K562 (cell line): Measurements from ENCODE around the gene TXNRD2. TPM values are rescaled to one million over a fixed set of nuclear protein-coding genes. Genes with fewer than 3 reads are reported as not detected.

Experiments used
- ATF7 ChIP-seq: fragments of 450-650 bp; IDR thresholded peaks from 2 replicates; pipeline ENCODE4 v1.7.1; 2014; ENCODE audit warnings: mild to moderate bottlenecking, moderate library complexity
- CBX8 ChIP-seq: fragments of 200-600 bp; sonication (generic); IDR thresholded peaks from 2 replicates; pipeline ENCODE4 v1.6.1; 2012; ENCODE audit warnings: borderline replicate concordance, mixed run types, low read depth, mild to moderate bottlenecking, moderate library complexity, mixed read lengths, low read length, control low read depth, inconsistent platforms; ENCODE audit not compliant: poor library complexity, severe bottlenecking; ENCODE audit errors: extremely low read depth
- ESRRA ChIP-seq: fragments of 450-650 bp; IDR thresholded peaks from 2 replicates; pipeline ENCODE4 v1.6.1; 2014; ENCODE audit warnings: low read depth, mild to moderate bottlenecking, moderate library complexity, borderline replicate concordance
- ESRRB ChIP-seq: fragments of 250-450 bp; sonication (Bioruptor Pico); IDR thresholded peaks from 2 replicates; pipeline ENCODE4 v1.5.0; 2020; ENCODE audit warnings: mild to moderate bottlenecking, moderate library complexity, borderline replicate concordance
- HBP1 ChIP-seq: fragments of 450-650 bp; formaldehyde crosslinking; IDR thresholded peaks from 2 replicates; pipeline ENCODE4 v1.4.0; 2022; ENCODE audit warnings: missing genetic modification characterization
- HSF4 ChIP-seq: fragments of 250-450 bp; sonication (Bioruptor Pico); IDR thresholded peaks from 2 replicates; pipeline ENCODE4 v2.1.2; 2022; ENCODE audit warnings: mild to moderate bottlenecking, moderate library complexity, borderline replicate concordance
- MED1 ChIP-seq: sonication (generic); formaldehyde crosslinking; IDR thresholded peaks from 2 replicates; pipeline ENCODE4 v1.8.1; 2023; ENCODE audit warnings: missing genetic modification reagents, borderline replicate concordance
- NUFIP1 ChIP-seq: fragments of 450-650 bp; IDR thresholded peaks from 2 replicates; pipeline ENCODE4 v1.6.1; 2018; ENCODE audit not compliant: partially characterized antibody
- PHB ChIP-seq: fragments of 250-450 bp; sonication (Bioruptor Pico); IDR thresholded peaks from 2 replicates; pipeline ENCODE4 v1.5.0; 2021
- SMAD1 ChIP-seq: fragments of 150-350 bp; IDR thresholded peaks from 2 replicates; pipeline ENCODE4 v1.6.1; 2014; ENCODE audit warnings: low read length, low read depth; ENCODE audit not compliant: partially characterized antibody
- SMARCB1 ChIP-seq: IDR thresholded peaks from 2 replicates; pipeline ENCODE4 v1.6.1; 2011; ENCODE audit warnings: improper control_type of control experiment, low read depth; ENCODE audit not compliant: insufficient read length
- ZBTB17 ChIP-seq: fragments of 450-650 bp; formaldehyde crosslinking; IDR thresholded peaks from 2 replicates; pipeline ENCODE4 v1.4.0; 2020; ENCODE audit warnings: mild to moderate bottlenecking
- ZNF41 ChIP-seq: fragments of 250-450 bp; sonication (Bioruptor Pico); conservative IDR thresholded peaks from 2 replicates; pipeline ENCODE4 v1.4.0; 2020; ENCODE audit warnings: mild to moderate bottlenecking
- ZNF586 ChIP-seq: fragments of 450-650 bp; formaldehyde crosslinking; conservative IDR thresholded peaks from 2 replicates; pipeline ENCODE4 v1.4.0; 2020; ENCODE audit warnings: mild to moderate bottlenecking, moderate library complexity
- polyA plus RNA-seq, 8 experiments: library from polyadenylated mRNA; depleted of rRNA in 4 of 8; stranded (reverse) in 5 of 8; unstranded in 3 of 8; fragments of >200 nt; fragmentation: Nextera tagmentation in 2 of 8; fragmentation: Illumina TruSeq in 1 of 8; extraction: Ambion mirVana in 2 of 8; extraction: Trizol in 1 of 8; gene quantifications; 2 replicates each; pipeline versions ENCODE4 v1.2.1 to v1.2.3, GENCODE V29; 2011 to 2014; ENCODE audit warnings: inconsistent platforms in 1 of 8, missing spikeins in 1 of 8
- total RNA-seq, 7 experiments: library from RNA; depleted of rRNA in 6 of 7; stranded (reverse); fragments of >200 nt in 6 of 7; fragmentation: Illumina TruSeq in 2 of 7; extraction: Trizol in 2 of 7; gene quantifications; 2 replicates each; pipeline versions ENCODE4 v1.2.1 to v1.2.3, GENCODE V29; 2011 to 2021; ENCODE audit warnings: low replicate concordance in 1 of 7
- TF ChIP-seq, protein P1 (sequence below): sonication (generic); formaldehyde crosslinking; IDR thresholded peaks from 2 replicates; pipeline ENCODE4 v1.8.1; 2022; ENCODE audit warnings: missing genetic modification reagents
- TF ChIP-seq, protein P2 (sequence below), 2 experiments: fragments of 450-650 bp; IDR thresholded peaks; 2 replicates each; pipeline ENCODE4 v1.6.1; 2016
- TF ChIP-seq, protein P3 (sequence below): fragments of 450-650 bp; formaldehyde crosslinking; IDR thresholded peaks from 2 replicates; pipeline ENCODE4 v1.4.0; 2020; ENCODE audit warnings: mild to moderate bottlenecking, moderate library complexity
- TF ChIP-seq, protein P4 (sequence below): fragments of 250-450 bp; sonication (Bioruptor Pico); IDR thresholded peaks from 2 replicates; pipeline ENCODE4 v1.4.0; 2020; ENCODE audit warnings: borderline replicate concordance

Gene TXNRD2
- total and polyA plus RNA-seq, 9 of the 15 experiments (the other 6 are each of a cell fraction or from before 2014, with no cell fraction given): 3.3 to 80.2 (median 49.4) TPM

DNA sequence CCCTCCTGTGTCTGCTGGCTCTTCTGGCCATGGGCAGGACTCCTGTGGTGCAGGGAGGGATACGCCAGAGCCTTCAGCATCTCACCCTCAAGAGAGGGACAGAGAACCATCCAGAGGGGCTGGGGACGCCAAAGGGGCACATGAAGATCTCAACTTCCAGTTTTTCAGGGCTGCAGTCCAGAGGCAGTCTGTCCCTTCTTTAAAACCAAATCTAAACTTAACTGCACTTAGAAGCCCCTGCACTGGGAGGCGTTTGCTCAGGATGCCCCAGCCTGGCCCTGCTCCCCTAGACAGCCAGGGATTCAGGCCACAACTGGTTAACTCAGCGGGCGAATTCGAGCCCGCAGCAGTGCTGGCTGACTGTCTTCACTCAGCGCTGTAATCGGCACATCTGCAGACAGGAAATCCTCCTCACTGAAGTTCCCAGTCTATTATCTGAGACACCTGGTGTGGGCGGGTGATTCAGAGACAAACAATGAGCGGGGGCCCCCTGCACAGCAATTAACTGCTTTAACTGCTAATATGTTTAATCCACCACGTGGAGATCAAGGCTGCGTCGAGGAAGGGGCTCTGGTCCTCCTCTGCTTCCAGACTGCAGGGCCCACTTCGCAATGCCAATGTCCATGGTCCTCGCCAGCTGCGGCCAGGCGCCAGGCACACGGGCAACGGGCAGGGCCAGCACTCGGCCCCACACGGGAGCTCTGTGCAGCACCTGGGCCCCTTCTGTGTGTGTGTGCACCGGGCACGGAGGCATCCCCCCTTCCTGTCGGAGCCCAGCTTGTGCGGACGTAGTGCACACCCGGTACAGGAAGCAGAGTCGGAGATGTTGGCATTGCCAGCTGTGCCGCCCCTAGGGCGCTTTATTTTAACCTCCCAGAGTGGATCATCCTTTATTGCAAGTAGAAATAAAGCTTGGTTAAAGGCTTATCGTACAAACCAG is 50.0 kb downstream of the TXNRD2 start (continued):
- TF ChIP-seq ZNF41 (CRISPR knock-in tag) (no peak), HSF4 (CRISPR knock-in tag) (peak; percentile 81; the same call in 1 of the 2 replicates), ESRRA (no peak; the same call in 1 of the 2 replicates), ZBTB17 (CRISPR knock-in tag) (peak; percentile 67; the same call in 1 of the 2 replicates), HBP1 (CRISPR knock-in tag) (peak; percentile 56; the same call in 1 of the 2 replicates), SMARCB1 (peak; percentile 96), CBX8 (no peak), SMAD1 (peak; percentile 85), ZNF586 (0 out of 2 replicates have a peak, but pooled peaks have one; percentile 17), ATF7 (peak; percentile 90), MED1 (CRISPR knock-in tag) (no peak), ESRRB (no peak), PHB (CRISPR knock-in tag) (peak; percentile 95; the same call in 1 of the 2 replicates), NUFIP1 (peak; percentile 94)
- TF ChIP-seq, protein P1, sequence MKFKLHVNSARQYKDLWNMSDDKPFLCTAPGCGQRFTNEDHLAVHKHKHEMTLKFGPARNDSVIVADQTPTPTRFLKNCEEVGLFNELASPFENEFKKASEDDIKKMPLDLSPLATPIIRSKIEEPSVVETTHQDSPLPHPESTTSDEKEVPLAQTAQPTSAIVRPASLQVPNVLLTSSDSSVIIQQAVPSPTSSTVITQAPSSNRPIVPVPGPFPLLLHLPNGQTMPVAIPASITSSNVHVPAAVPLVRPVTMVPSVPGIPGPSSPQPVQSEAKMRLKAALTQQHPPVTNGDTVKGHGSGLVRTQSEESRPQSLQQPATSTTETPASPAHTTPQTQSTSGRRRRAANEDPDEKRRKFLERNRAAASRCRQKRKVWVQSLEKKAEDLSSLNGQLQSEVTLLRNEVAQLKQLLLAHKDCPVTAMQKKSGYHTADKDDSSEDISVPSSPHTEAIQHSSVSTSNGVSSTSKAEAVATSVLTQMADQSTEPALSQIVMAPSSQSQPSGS (CRISPR knock-in tag): no peak
- TF ChIP-seq, protein P2, sequence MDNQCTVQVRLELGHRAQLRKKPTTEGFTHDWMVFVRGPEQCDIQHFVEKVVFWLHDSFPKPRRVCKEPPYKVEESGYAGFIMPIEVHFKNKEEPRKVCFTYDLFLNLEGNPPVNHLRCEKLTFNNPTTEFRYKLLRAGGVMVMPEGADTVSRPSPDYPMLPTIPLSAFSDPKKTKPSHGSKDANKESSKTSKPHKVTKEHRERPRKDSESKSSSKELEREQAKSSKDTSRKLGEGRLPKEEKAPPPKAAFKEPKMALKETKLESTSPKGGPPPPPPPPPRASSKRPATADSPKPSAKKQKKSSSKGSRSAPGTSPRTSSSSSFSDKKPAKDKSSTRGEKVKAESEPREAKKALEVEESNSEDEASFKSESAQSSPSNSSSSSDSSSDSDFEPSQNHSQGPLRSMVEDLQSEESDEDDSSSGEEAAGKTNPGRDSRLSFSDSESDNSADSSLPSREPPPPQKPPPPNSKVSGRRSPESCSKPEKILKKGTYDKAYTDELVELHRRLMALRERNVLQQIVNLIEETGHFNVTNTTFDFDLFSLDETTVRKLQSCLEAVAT (IDR thresholded peaks at IDR 0.05): peak in 1 of 2 experiments; percentile 59; a peak in 2 of 4 replicates
- TF ChIP-seq, protein P3, sequence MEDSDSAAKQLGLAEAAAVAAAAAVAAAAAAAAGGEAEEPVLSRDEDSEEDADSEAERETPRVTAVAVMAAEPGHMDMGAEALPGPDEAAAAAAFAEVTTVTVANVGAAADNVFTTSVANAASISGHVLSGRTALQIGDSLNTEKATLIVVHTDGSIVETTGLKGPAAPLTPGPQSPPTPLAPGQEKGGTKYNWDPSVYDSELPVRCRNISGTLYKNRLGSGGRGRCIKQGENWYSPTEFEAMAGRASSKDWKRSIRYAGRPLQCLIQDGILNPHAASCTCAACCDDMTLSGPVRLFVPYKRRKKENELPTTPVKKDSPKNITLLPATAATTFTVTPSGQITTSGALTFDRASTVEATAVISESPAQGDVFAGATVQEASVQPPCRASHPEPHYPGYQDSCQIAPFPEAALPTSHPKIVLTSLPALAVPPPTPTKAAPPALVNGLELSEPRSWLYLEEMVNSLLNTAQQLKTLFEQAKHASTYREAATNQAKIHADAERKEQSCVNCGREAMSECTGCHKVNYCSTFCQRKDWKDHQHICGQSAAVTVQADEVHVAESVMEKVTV (CRISPR knock-in tag): no peak; the same call in 1 of the 2 replicates
- TF ChIP-seq, protein P4, sequence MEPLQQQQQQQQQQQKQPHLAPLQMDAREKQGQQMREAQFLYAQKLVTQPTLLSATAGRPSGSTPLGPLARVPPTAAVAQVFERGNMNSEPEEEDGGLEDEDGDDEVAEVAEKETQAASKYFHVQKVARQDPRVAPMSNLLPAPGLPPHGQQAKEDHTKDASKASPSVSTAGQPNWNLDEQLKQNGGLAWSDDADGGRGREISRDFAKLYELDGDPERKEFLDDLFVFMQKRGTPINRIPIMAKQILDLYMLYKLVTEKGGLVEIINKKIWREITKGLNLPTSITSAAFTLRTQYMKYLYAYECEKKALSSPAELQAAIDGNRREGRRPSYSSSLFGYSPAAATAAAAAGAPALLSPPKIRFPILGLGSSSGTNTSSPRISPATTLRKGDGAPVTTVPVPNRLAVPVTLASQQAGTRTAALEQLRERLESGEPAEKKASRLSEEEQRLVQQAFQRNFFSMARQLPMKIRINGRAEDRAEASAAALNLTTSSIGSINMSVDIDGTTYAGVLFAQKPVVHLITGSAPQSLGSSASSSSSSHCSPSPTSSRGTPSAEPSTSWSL: peak; percentile 69; the same call in 1 of the 2 replicates
